HCT116 (cell line): Measurements from ENCODE around the gene PCDHB2. TPM values are rescaled to one million over a fixed set of nuclear protein-coding genes. Genes with fewer than 3 reads are reported as not detected.
"Not testable (repeated sequence)": the region's sequence is repeated elsewhere in the genome, so short reads cannot be mapped to it uniquely, and the experiment has no call there.

Experiments
- ATAC-seq: fragments of 200-7000 bp; cut with Tn5 transposase; 2 replicates; pipeline ENCODE4 v1.9.1; 2020; ENCODE audit warnings: mild to moderate bottlenecking, moderate library complexity
- BruUV-seq: library from RNA; stranded (reverse); fragments of 400-500 nt; replicated peaks from 2 replicates; lab custom pipeline; 2021; lab: Mats Ljungman, UMichigan
- CTCF ChIA-PET: fragments of 300-600 bp; sonication (Branson Sonifier 250); formaldehyde crosslinking; loops from one replicate; lab custom pipeline; 2021; ENCODE audit warnings: antibody characterized with exemption; lab: Charles Lee
- POLR2A ChIA-PET: fragments of 300-600, 350-600 bp; sonication (Branson Sonifier 250); formaldehyde crosslinking; loops from one replicate; lab custom pipeline; 2021; ENCODE audit warnings: antibody characterized with exemption; lab: Charles Lee
- RAD21 ChIA-PET, 2 experiments: fragments of 300-600 bp; sonication (Branson Sonifier 250); formaldehyde crosslinking; loops; one replicate each; lab custom pipeline; 2023; ENCODE audit warnings: low total read pairs in 2 of 2; ENCODE audit not compliant: uncharacterized antibody in 2 of 2, unreplicated experiment in 2 of 2, low non-redundant PET in 1 of 2; lab: Charles Lee
- DNase-seq: peaks from one replicate; pipeline ENCODE4 v3.0.0-alpha.2; 2010; ENCODE audit warnings: low read depth, low spot score
- H2AFZ ChIP-seq: fragments of 200-600 bp; shearing (Covaris generic), sonication (generic); 2 replicates; pipeline ENCODE4 v1.6.1; 2017; ENCODE audit warnings: low read depth, mixed run types, mixed read lengths, antibody characterized with exemption, low read length; ENCODE audit not compliant: poor library complexity, severe bottlenecking
- H3K27ac ChIP-seq: 2 replicates; pipeline ENCODE4 v1.5.1; 2012; ENCODE audit warnings: low read depth, low read length
- H3K27me3 ChIP-seq: fragments of 200-600 bp; sonication (generic); 2 replicates; pipeline ENCODE4 v1.6.1; 2016; ENCODE audit warnings: mixed run types, low read length, mixed read lengths; ENCODE audit not compliant: insufficient read depth
- H3K36me3 ChIP-seq, 2 experiments: fragments of 200-500 bp in 1 of 2; fragments of 200-600 bp in 1 of 2; sonication (Bioruptor generic) in 1 of 2; sonication (generic) in 1 of 2; 2 replicates each; pipeline versions ENCODE4 v1.5.1 to v1.6.1; 2014 to 2016; ENCODE audit warnings: low read length in 2 of 2, inconsistent platforms in 1 of 2, mixed read lengths in 1 of 2, mixed run types in 1 of 2; ENCODE audit not compliant: insufficient read depth in 2 of 2, control insufficient read depth in 1 of 2
- H3K4me1 ChIP-seq, 2 experiments: fragments of 200-600 bp in 1 of 2; sonication (generic) in 1 of 2; 2 replicates each; pipeline versions ENCODE4 v1.5.1 to v1.6.1; 2012 to 2017; ENCODE audit warnings: low read length in 2 of 2, inconsistent platforms in 1 of 2, mild to moderate bottlenecking in 1 of 2, mixed read lengths in 1 of 2, mixed run types in 1 of 2, moderate library complexity in 1 of 2; ENCODE audit not compliant: insufficient read depth in 2 of 2, control insufficient read depth in 1 of 2
- H3K4me2 ChIP-seq: fragments of 200-600 bp; sonication (generic); 2 replicates; pipeline ENCODE4 v1.6.1; 2017; ENCODE audit warnings: mixed run types, low read length, mixed read lengths
- H3K4me3 ChIP-seq, 2 experiments: fragments of 200-600 bp in 1 of 2; sonication (generic) in 1 of 2; replicated peaks in 1 of 2; 2 replicates each; pipeline ENCODE4 v1.5.1; 2011 to 2016; ENCODE audit warnings: low read length in 2 of 2, control low read depth in 1 of 2, low read depth in 1 of 2, mild to moderate bottlenecking in 1 of 2, mixed read lengths in 1 of 2, mixed run types in 1 of 2
- H3K79me2 ChIP-seq: fragments of 200-600 bp; sonication (generic); 2 replicates; pipeline ENCODE4 v1.6.1; 2017; ENCODE audit warnings: mild to moderate bottlenecking, mixed run types, low read length, moderate library complexity, mixed read lengths; ENCODE audit not compliant: insufficient read depth
- H3K9ac ChIP-seq: fragments of 200-600 bp; sonication (generic); 2 replicates; pipeline ENCODE4 v1.6.1; 2016; ENCODE audit warnings: low read length, mixed read lengths
- H3K9me2 ChIP-seq: fragments of 200-600 bp; sonication (generic), shearing (Covaris generic); 2 replicates; pipeline ENCODE4 v1.6.1; 2017; ENCODE audit warnings: mixed run types, mild to moderate bottlenecking, moderate library complexity; ENCODE audit not compliant: insufficient read depth
- H3K9me3 ChIP-seq, 2 experiments: fragments of 200-500 bp in 1 of 2; fragments of 200-600 bp in 1 of 2; sonication (Bioruptor generic) in 1 of 2; sonication (generic) in 1 of 2; 2 replicates each; pipeline ENCODE4 v1.6.1; 2014 to 2017; ENCODE audit warnings: low read length in 2 of 2, mixed read lengths in 2 of 2, inconsistent platforms in 1 of 2, low read depth in 1 of 2, mild to moderate bottlenecking in 1 of 2, mixed run types in 1 of 2, moderate library complexity in 1 of 2; ENCODE audit not compliant: control insufficient read depth in 1 of 2, insufficient read depth in 1 of 2
- H4K20me1 ChIP-seq: fragments of 200-600 bp; sonication (generic), shearing (Covaris generic); 2 replicates; pipeline ENCODE4 v1.6.1; 2017; ENCODE audit warnings: mixed run types, mild to moderate bottlenecking, moderate library complexity; ENCODE audit not compliant: insufficient read depth
- CBX3 ChIP-seq: IDR thresholded peaks from 2 replicates; pipeline ENCODE4 v1.6.1; 2012; ENCODE audit warnings: low read depth
- CEBPB ChIP-seq: IDR thresholded peaks from 2 replicates; pipeline ENCODE4 v1.6.1; 2012; ENCODE audit warnings: low read depth
- EGR1 ChIP-seq: IDR thresholded peaks from 2 replicates; pipeline ENCODE4 v1.6.1; 2012; ENCODE audit warnings: low read depth
- EZH2 ChIP-seq: fragments of 200-600 bp; sonication (generic); IDR thresholded peaks from 2 replicates; pipeline ENCODE4 v1.6.1; 2017; ENCODE audit warnings: antibody characterized with exemption, mixed run types
- EZH2phosphoT487 ChIP-seq: fragments of 200-600 bp; IDR thresholded peaks from 2 replicates; pipeline ENCODE4 v1.6.1; 2018; ENCODE audit warnings: antibody characterized with exemption, borderline replicate concordance
- POLR2A ChIP-seq: IDR thresholded peaks from 2 replicates; pipeline ENCODE4 v1.7.0; 2011; ENCODE audit warnings: borderline replicate concordance; ENCODE audit not compliant: insufficient read depth, insufficient read length; ENCODE audit errors: extremely low read depth
- REST ChIP-seq: IDR thresholded peaks from 2 replicates; pipeline ENCODE4 v1.6.1; 2012; ENCODE audit warnings: low read depth
- intact Hi-C: fragments of 100-400 bp; cut with micrococcal nuclease; formaldehyde crosslinking; loops from 2 replicates; pipeline ENCODE4 v1.10.0; 2022
- total RNA-seq: library from RNA; stranded (reverse); gene quantifications from one replicate; pipeline ENCODE4 v1.2.1, GENCODE V29; 2021; ENCODE audit not compliant: unreplicated experiment
- TF ChIP-seq, protein P1 (sequence below): IDR thresholded peaks from 2 replicates; pipeline ENCODE4 v1.6.1; 2012

PCDHB2 gene
- total RNA-seq, 1 experiment from 2014 or later = not detected

DNA sequence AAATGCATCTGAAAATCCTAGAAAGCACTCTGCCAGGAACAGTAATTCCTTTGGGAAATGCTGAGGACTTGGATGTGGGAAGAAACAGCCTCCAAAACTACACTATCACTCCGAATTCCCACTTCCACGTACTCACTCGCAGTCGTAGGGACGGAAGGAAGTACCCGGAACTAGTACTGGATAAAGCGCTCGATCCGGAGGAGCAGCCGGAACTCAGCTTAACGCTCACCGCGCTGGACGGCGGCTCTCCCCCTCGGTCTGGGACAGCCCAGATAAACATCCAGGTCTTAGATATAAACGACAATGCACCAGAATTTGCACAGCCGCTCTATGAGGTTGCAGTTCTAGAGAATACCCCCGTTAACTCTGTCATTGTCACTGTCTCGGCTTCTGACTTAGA, 6.6 kb downstream of the PCDHB2 start:
- DNase-seq = no peak
- ChIA-PET RAD21 (no interaction called here), CTCF (no interaction called here), POLR2A (no interaction called here)
- Histone ChIP-seq H3K27me3 (no peaks in the 10 kb centered on the region), H4K20me1 (no peaks in the 10 kb centered on the region), H3K9ac (no peak overlapping the region), H3K4me3 (no peak overlapping the region), H2AFZ (no peak overlapping the region), H3K27ac (no peak overlapping the region), H3K9me2 (no peaks in the 10 kb centered on the region), H3K36me3 (no peaks in the 10 kb centered on the region), H3K9me3 (peaks cover 0 to 4% of the 10 kb centered on the region in 2 experiments; a peak in 1 of 4 replicates), H3K4me2 (no peak overlapping the region)
- intact Hi-C loops = no loop called here
- TF ChIP-seq POLR2A (no peak), EGR1 (no peak), REST (no peak), EZH2 (no peak), EZH2phosphoT487 (no peak), CEBPB (no peak), CBX3 (no peak)
- TF ChIP-seq, protein P1, sequence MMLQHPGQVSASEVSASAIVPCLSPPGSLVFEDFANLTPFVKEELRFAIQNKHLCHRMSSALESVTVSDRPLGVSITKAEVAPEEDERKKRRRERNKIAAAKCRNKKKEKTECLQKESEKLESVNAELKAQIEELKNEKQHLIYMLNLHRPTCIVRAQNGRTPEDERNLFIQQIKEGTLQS = no peak
- TF ChIP-seq, all 23 proteins: peak for 0
- Histone ChIP-seq H3K79me2 (no peaks in the 10 kb centered on the region), H3K4me1 (no peaks in the 10 kb centered on the region)
- no TSS peak for BruUV-seq
- ATAC-seq = no peak

- H3K9me3 ChIP-seq, H3K36me3 ChIP-seq, H3K4me1 ChIP-seq, BruUV-seq, H3K9ac ChIP-seq, H3K4me3 ChIP-seq, ATAC-seq, H3K27me3 ChIP-seq, H3K4me2 ChIP-seq, H2AFZ ChIP-seq, intact Hi-C loops, DNase-seq, POLR2A ChIA-PET, RAD21 ChIA-PET, H3K9me2 ChIP-seq, H3K79me2 ChIP-seq, H4K20me1 ChIP-seq, H3K27ac ChIP-seq, CTCF ChIA-PET: not testable (repeated sequence)
Measured at GRCh38 chr5:141102070-141102469, 7.7 kb downstream of the PCDHB2 start.

DNA sequence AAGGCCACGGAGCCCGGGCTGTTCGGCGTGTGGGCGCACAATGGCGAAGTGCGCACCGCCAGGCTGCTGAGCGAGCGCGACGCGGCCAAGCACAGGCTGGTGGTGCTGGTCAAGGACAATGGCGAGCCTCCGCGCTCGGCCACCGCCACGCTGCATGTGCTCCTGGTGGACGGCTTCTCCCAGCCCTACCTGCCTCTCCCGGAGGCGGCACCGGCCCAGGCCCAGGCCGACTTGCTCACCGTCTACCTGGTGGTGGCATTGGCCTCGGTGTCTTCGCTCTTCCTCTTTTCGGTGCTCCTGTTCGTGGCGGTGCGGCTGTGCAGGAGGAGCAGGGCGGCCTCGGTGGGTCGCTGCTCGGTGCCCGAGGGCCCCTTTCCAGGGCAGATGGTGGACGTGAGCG, 8.1 kb downstream of the PCDHB2 start:
- H2AFZ ChIP-seq, H3K79me2 ChIP-seq, H3K9ac ChIP-seq, H3K4me3 ChIP-seq, H3K27ac ChIP-seq, H3K27me3 ChIP-seq, ATAC-seq, H3K4me2 ChIP-seq, H3K9me2 ChIP-seq, BruUV-seq, DNase-seq, CTCF ChIA-PET, H4K20me1 ChIP-seq, RAD21 ChIA-PET, POLR2A ChIA-PET, H3K9me3 ChIP-seq, intact Hi-C loops, H3K36me3 ChIP-seq, H3K4me1 ChIP-seq: not testable (repeated sequence)
